ENCODE measurements around the gene PRKCA.

PRKCA gene

GRCh38 chr17:66625311-66625767 lies 322.9 kb downstream of the PRKCA start:
- no peaks in the 10 kb centered on the region for H3K27me3 ChIP-seq (ENCODE audit: insufficient read depth, insufficient read length)
- H3K4me1 ChIP-seq (ENCODE audit: insufficient read depth, insufficient read length): no peaks in the 10 kb centered on the region
- H3K36me3 ChIP-seq (ENCODE audit: insufficient read depth, insufficient read length, low read length): no peaks in the 10 kb centered on the region
- no peak overlapping the region for H3K4me3 ChIP-seq (ENCODE audit: insufficient read length, low read depth)
- H3K9ac ChIP-seq (ENCODE audit: insufficient read length, low read depth): no peak overlapping the region
- no peaks in the 10 kb centered on the region for H3K9me3 ChIP-seq (ENCODE audit: insufficient read depth, low read length)
- TF ChIP-seq SUZ12 (IDR thresholded peaks at IDR 0.05; ENCODE audit: extremely low read depth, insufficient read depth, insufficient read length): no peak
- TF ChIP-seq ZNF274 (IDR thresholded peaks at IDR 0.05; ENCODE audit: low read depth, low read length): no peak
- no peak for TF ChIP-seq YY1 (IDR thresholded peaks at IDR 0.05; ENCODE audit: insufficient read depth, insufficient read length)
- DNase-seq (ENCODE audit: low read depth, low spot score): no peak

- no peak overlapping the region for H3K4me3 ChIP-seq (ENCODE audit: insufficient read length, low read depth)
- TF ChIP-seq YY1 (IDR thresholded peaks at IDR 0.05; ENCODE audit: insufficient read depth, insufficient read length): no peak
- no peak for TF ChIP-seq ZNF274 (IDR thresholded peaks at IDR 0.05; ENCODE audit: low read depth, low read length)
- no peak for TF ChIP-seq SUZ12 (IDR thresholded peaks at IDR 0.05; ENCODE audit: extremely low read depth, insufficient read depth, insufficient read length)
- H3K4me1 ChIP-seq (ENCODE audit: insufficient read depth, insufficient read length): no peaks in the 10 kb centered on the region
- no peaks in the 10 kb centered on the region for H3K36me3 ChIP-seq (ENCODE audit: insufficient read depth, insufficient read length, low read length)
- no peaks in the 10 kb centered on the region for H3K27me3 ChIP-seq (ENCODE audit: insufficient read depth, insufficient read length)
- no peaks in the 10 kb centered on the region for H3K9me3 ChIP-seq (ENCODE audit: insufficient read depth, low read length)
- H3K9ac ChIP-seq (ENCODE audit: insufficient read length, low read depth): no peak overlapping the region
- no peak for DNase-seq (ENCODE audit: low read depth, low spot score)
These were observed 325.6 kb downstream of the PRKCA start for GRCh38 chr17:66627985-66628384.

- Histone ChIP-seq H3K9me3 (ENCODE audit: insufficient read depth, low read length) (no peaks in the 10 kb centered on the region), H3K4me1 (ENCODE audit: insufficient read depth, insufficient read length) (no peaks in the 10 kb centered on the region), H3K4me3 (ENCODE audit: insufficient read length, low read depth) (no peak overlapping the region), H3K36me3 (ENCODE audit: insufficient read depth, insufficient read length, low read length) (no peaks in the 10 kb centered on the region), H3K27me3 (ENCODE audit: insufficient read depth, insufficient read length) (no peaks in the 10 kb centered on the region), H3K9ac (ENCODE audit: insufficient read length, low read depth) (no peak overlapping the region)
- TF ChIP-seq SUZ12 (IDR thresholded peaks at IDR 0.05; ENCODE audit: extremely low read depth, insufficient read depth, insufficient read length) (no peak), YY1 (IDR thresholded peaks at IDR 0.05; ENCODE audit: insufficient read depth, insufficient read length) (no peak), ZNF274 (IDR thresholded peaks at IDR 0.05; ENCODE audit: low read depth, low read length) (no peak)
- DNase-seq (ENCODE audit: low read depth, low spot score): no peak
These were observed 327.3 kb downstream of the PRKCA start for GRCh38 chr17:66629762-66630161.

DNA sequence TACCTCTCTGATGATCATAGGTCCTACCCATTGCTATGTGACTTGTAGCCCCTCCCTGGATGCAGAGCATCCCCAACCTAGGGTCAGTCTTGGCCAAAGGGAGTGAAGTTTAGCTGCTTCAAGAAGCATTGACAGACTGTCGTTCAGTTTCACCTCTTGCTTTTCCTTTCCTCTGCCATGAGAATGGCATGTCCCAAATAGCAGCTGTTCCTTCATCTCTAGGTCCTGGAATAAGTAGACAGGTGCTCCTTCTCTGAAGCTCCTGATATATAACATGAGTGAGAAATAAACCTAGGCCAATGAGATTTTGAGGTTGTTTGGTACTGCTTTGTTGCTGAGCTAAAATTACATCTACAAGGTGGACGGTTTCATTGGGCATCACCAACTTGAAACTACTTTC lies 328.0 kb downstream of the PRKCA start:
- Histone ChIP-seq H3K9ac (ENCODE audit: insufficient read length, low read depth) (no peak overlapping the region), H3K9me3 (ENCODE audit: insufficient read depth, low read length) (no peaks in the 10 kb centered on the region), H3K4me1 (ENCODE audit: insufficient read depth, insufficient read length) (no peaks in the 10 kb centered on the region), H3K36me3 (ENCODE audit: insufficient read depth, insufficient read length, low read length) (no peaks in the 10 kb centered on the region), H3K27me3 (ENCODE audit: insufficient read depth, insufficient read length) (no peaks in the 10 kb centered on the region), H3K4me3 (ENCODE audit: insufficient read length, low read depth) (no peak overlapping the region)
- TF ChIP-seq YY1 (IDR thresholded peaks at IDR 0.05; ENCODE audit: insufficient read depth, insufficient read length): no peak
- no peak for TF ChIP-seq SUZ12 (IDR thresholded peaks at IDR 0.05; ENCODE audit: extremely low read depth, insufficient read depth, insufficient read length)
- no peak for TF ChIP-seq ZNF274 (IDR thresholded peaks at IDR 0.05; ENCODE audit: low read depth, low read length)
- no peak for DNase-seq (ENCODE audit: low read depth, low spot score)

- no peak overlapping the region for H3K4me3 ChIP-seq (ENCODE audit: insufficient read length, low read depth)
- no peaks in the 10 kb centered on the region for H3K4me1 ChIP-seq (ENCODE audit: insufficient read depth, insufficient read length)
- H3K36me3 ChIP-seq (ENCODE audit: insufficient read depth, insufficient read length, low read length): no peaks in the 10 kb centered on the region
- no peak for DNase-seq (ENCODE audit: low read depth, low spot score)
- no peaks in the 10 kb centered on the region for H3K9me3 ChIP-seq (ENCODE audit: insufficient read depth, low read length)
- H3K27me3 ChIP-seq (ENCODE audit: insufficient read depth, insufficient read length): no peaks in the 10 kb centered on the region
- H3K9ac ChIP-seq (ENCODE audit: insufficient read length, low read depth): no peak overlapping the region
- TF ChIP-seq YY1 (IDR thresholded peaks at IDR 0.05; ENCODE audit: insufficient read depth, insufficient read length) (no peak), SUZ12 (IDR thresholded peaks at IDR 0.05; ENCODE audit: extremely low read depth, insufficient read depth, insufficient read length) (no peak), ZNF274 (IDR thresholded peaks at IDR 0.05; ENCODE audit: low read depth, low read length) (no peak)
These were observed 328.5 kb downstream of the PRKCA start for GRCh38 chr17:66630828-66631472.

DNA sequence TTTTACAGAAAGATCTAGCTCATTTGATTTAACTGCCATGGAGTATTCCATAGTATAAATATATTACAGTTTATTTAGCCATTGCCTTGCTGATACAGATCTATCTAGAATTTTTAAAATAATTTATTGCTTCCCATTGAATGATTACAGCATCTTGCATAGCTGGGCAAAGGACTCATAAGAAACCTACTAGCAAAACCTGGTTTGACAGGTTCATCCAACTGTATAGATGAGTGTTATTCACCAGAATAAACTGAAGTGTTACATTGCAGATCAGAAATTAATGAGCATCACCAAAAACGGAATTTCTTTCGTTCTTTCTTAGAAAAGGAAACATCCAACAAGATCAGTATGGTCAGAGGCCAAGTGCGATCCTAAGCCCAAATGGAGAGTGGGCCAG lies 330.3 kb downstream of the PRKCA start:
- no peaks in the 10 kb centered on the region for H3K27me3 ChIP-seq (ENCODE audit: insufficient read depth, insufficient read length)
- H3K4me1 ChIP-seq (ENCODE audit: insufficient read depth, insufficient read length): no peaks in the 10 kb centered on the region
- H3K9me3 ChIP-seq (ENCODE audit: insufficient read depth, low read length): no peaks in the 10 kb centered on the region
- DNase-seq (ENCODE audit: low read depth, low spot score): no peak
- TF ChIP-seq YY1 (IDR thresholded peaks at IDR 0.05; ENCODE audit: insufficient read depth, insufficient read length) (no peak), SUZ12 (IDR thresholded peaks at IDR 0.05; ENCODE audit: extremely low read depth, insufficient read depth, insufficient read length) (no peak), ZNF274 (IDR thresholded peaks at IDR 0.05; ENCODE audit: low read depth, low read length) (no peak)
- H3K36me3 ChIP-seq (ENCODE audit: insufficient read depth, insufficient read length, low read length): no peaks in the 10 kb centered on the region
- no peak overlapping the region for H3K4me3 ChIP-seq (ENCODE audit: insufficient read length, low read depth)
- no peak overlapping the region for H3K9ac ChIP-seq (ENCODE audit: insufficient read length, low read depth)

- TF ChIP-seq ZNF274 (IDR thresholded peaks at IDR 0.05; ENCODE audit: low read depth, low read length) (no peak), SUZ12 (IDR thresholded peaks at IDR 0.05; ENCODE audit: extremely low read depth, insufficient read depth, insufficient read length) (no peak), YY1 (IDR thresholded peaks at IDR 0.05; ENCODE audit: insufficient read depth, insufficient read length) (no peak)
- Histone ChIP-seq H3K9me3 (ENCODE audit: insufficient read depth, low read length) (no peaks in the 10 kb centered on the region), H3K9ac (ENCODE audit: insufficient read length, low read depth) (no peak overlapping the region), H3K27me3 (ENCODE audit: insufficient read depth, insufficient read length) (no peaks in the 10 kb centered on the region), H3K36me3 (ENCODE audit: insufficient read depth, insufficient read length, low read length) (no peaks in the 10 kb centered on the region), H3K4me1 (ENCODE audit: insufficient read depth, insufficient read length) (no peaks in the 10 kb centered on the region), H3K4me3 (ENCODE audit: insufficient read length, low read depth) (no peak overlapping the region)
- no peak for DNase-seq (ENCODE audit: low read depth, low spot score)
These were observed 331.0 kb downstream of the PRKCA start for GRCh38 chr17:66633317-66633965.

All from NT2/D1 (cell line).